GM19372 (cell line): Measurements from ENCODE around the gene TAS1R1.
"Not testable (repeated sequence)": the region's sequence is repeated elsewhere in the genome, so short reads cannot be mapped to it uniquely, and the experiment has no call there.

Experiments
- ATAC-seq: cut with Tn5 transposase; IDR thresholded peaks from one replicate; pipeline ENCODE4 v1.9.1; 2021; ENCODE audit warnings: mild to moderate bottlenecking, low read depth, moderate library complexity; ENCODE audit not compliant: unreplicated experiment

Gene TAS1R1

GRCh38 chr1:6587261-6588005 is 32.3 kb downstream of the TAS1R1 start:
- ATAC-seq, result no peak

- no peak for ATAC-seq
Observed at GRCh38 chr1:6588128-6588892, 33.2 kb downstream of the TAS1R1 start.

GRCh38 chr1:6588893-6589520 is 33.9 kb downstream of the TAS1R1 start:
- ATAC-seq, result no peak

- no peak for ATAC-seq
Observed at GRCh38 chr1:6590046-6590445, 34.9 kb downstream of the TAS1R1 start.

- ATAC-seq, result no peak
Observed at GRCh38 chr1:6591222-6591621, 36.1 kb downstream of the TAS1R1 start.

- ATAC-seq, result no peak
Observed at GRCh38 chr1:6591644-6592043, 36.5 kb downstream of the TAS1R1 start.

- no peak for ATAC-seq
Observed at GRCh38 chr1:6592441-6592840, 37.3 kb downstream of the TAS1R1 start.

GRCh38 chr1:6592865-6593593 is 37.9 kb downstream of the TAS1R1 start:
- ATAC-seq, result no peak

- ATAC-seq, result no peak
Observed at GRCh38 chr1:6593810-6594209, 38.7 kb downstream of the TAS1R1 start.

- ATAC-seq, result no peak
Observed at GRCh38 chr1:6594977-6595740, 40.1 kb downstream of the TAS1R1 start.

- ATAC-seq, result no peak
Observed at GRCh38 chr1:6596351-6596750, 41.2 kb downstream of the TAS1R1 start.

- ATAC-seq, result no peak
Observed at GRCh38 chr1:6596886-6597776, 42.0 kb downstream of the TAS1R1 start.

- no peak for ATAC-seq
Observed at GRCh38 chr1:6597777-6598131, 42.6 kb downstream of the TAS1R1 start.

- no peak for ATAC-seq
Observed at GRCh38 chr1:6599141-6599975, 44.3 kb downstream of the TAS1R1 start.

GRCh38 chr1:6599991-6600390 is 44.9 kb downstream of the TAS1R1 start:
- ATAC-seq, result not testable (repeated sequence)

- ATAC-seq, result no peak
Observed at GRCh38 chr1:6600410-6601048, 45.4 kb downstream of the TAS1R1 start.

GRCh38 chr1:6601049-6601922 is 46.2 kb downstream of the TAS1R1 start:
- ATAC-seq, result no peak
